NT2/D1 (cell line): ENCODE results near the gene HIGD2A.

Experiments
- SUZ12 ChIP-seq: IDR thresholded peaks from 2 replicates; pipeline ENCODE4 v1.6.1; 2011; ENCODE audit not compliant: insufficient read length, insufficient read depth; ENCODE audit errors: extremely low read depth
- ZNF274 ChIP-seq: IDR thresholded peaks from 2 replicates; pipeline ENCODE4 v1.6.1; 2011; ENCODE audit warnings: mild to moderate bottlenecking, low read depth, low read length

DNA sequence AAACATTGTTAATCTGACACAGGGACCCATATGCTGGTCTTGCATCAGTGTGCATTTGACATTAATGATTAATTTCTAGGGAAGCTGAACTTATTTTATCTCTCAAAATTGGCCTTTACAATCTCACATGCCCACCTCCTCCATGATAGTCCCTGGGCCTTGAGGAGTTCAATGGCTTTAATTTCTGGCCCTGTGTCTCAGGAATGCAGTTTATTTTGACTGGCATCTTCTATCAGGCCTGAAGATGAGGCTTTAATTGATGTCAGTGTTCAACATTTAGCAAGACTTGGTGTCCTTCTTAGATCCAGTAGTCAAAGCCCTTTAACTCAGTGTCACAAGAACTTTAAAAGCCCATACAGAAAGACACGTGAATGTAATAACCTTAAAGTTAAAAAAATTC is 38.3 kb downstream of the HIGD2A start:
- TF ChIP-seq ZNF274, result no peak
- TF ChIP-seq SUZ12, result no peak
